Activated CD8-positive, alpha-beta memory T cell treated with anti-CD3 and anti-CD28 coated beads for 36 hours (primary cell): Measurements from ENCODE around the gene PSTK. TPM values are rescaled to one million over a fixed set of nuclear protein-coding genes. Genes with fewer than 3 reads are reported as not detected.

Experiments
- CTCF ChIA-PET: fragments of 350-600 bp; sonication (Branson Sonifier 250); formaldehyde crosslinking; loops from one replicate; lab custom pipeline; 2021; ENCODE audit warnings: antibody characterized with exemption; lab: Charles Lee
- POLR2A ChIA-PET: fragments of 350-600 bp; sonication (Branson Sonifier 250); formaldehyde crosslinking; loops from one replicate; lab custom pipeline; 2021; ENCODE audit warnings: antibody characterized with exemption; lab: Charles Lee
- total RNA-seq, 2 experiments: library from RNA; stranded (reverse); gene quantifications; one replicate each; pipeline ENCODE4 v1.2.3, GENCODE V29; 2021

Gene PSTK
- total RNA-seq, 2 experiments from 2014 or later: 4.9 to 6.3 TPM

- ChIA-PET CTCF (no interaction called here), POLR2A (no interaction called here)
Observed at GRCh38 chr10:122984708-122985107, 4.5 kb downstream of the PSTK start.

DNA sequence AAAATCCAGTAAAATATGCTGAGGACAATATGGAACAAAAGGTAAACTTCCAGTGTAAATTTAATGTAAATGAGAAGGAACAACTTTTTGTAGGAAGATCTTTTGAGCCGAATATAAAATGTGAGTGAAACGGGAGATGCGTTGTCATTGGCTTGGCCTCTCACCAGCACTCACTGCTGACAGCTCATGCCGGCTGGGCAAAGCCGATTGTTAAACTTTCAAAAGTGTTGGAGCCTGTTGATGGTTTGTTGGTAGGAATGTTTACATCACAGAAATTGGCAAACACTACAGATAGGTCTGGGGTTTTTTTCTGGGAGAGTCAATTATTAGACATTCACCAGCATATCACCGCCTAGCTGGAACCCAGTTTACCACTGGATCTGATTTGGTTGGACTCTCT, 6.1 kb downstream of the PSTK start:
- POLR2A ChIA-PET: no interaction called here
- CTCF ChIA-PET: no interaction called here

DNA sequence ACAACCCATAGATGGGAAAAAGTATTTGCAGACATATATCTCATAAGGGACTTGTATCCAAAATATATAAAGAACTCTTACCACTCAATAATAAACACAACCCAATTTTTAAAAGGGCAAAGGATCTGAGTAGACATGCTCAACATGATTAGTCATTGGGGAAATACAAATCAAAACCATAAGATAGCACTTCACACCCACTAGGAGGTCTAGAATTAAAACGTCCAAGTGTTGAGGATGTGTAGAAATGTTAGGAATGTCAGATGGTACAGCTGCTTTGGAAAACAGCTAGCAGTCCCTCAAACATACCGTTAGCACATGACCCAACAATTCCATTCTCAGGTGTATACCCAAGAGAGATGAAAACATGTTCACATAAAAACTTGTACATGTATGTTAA, 8.3 kb downstream of the PSTK start:
- POLR2A ChIA-PET: no interaction called here
- CTCF ChIA-PET: no interaction called here

GRCh38 chr10:122990278-122990677, 10.1 kb downstream of the PSTK start:
- POLR2A ChIA-PET: no interaction called here
- CTCF ChIA-PET: no interaction called here

DNA sequence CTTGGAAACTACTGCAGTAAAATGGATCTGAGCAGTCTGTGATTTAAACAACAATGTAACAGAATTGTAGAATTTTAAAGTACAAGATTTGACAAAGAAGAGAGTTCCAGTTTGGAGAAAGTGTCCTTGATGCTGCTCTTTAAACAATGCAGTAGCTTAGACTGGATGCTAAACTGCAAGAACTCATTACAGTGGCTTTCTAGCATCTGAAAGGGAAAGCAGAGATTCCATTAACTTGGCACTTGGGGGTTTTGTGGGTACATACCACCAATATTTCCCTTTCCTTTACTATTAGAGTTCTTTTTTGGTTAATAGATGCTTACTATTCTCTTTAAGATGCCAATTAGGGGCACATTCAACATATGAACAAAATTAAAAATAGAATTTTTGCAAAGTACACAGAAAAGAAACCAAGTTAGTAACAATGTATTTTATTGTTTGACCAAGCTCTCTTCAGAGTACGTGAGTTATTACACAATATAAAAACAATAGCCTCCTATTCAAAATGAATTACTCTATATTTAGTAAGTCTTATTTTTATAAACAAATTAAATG, 11.9 kb downstream of the PSTK start:
- CTCF ChIA-PET: interaction anchor here (1.1 kb wide), 2 partner anchors 12 to 15 kb away, joined by 3 read pairs; partner anchors contain the start of gene PSTK

GRCh38 chr10:122993797-122994336, 13.7 kb downstream of the PSTK start:
- CTCF ChIA-PET: no interaction called here

More for the DNA sequence above, 11.9 kb downstream of the PSTK start:
- POLR2A ChIA-PET: no interaction called here

GRCh38 chr10:122995936-122996335, 15.7 kb downstream of the PSTK start:
- POLR2A ChIA-PET: no interaction called here
- CTCF ChIA-PET: no interaction called here

More at GRCh38 chr10:122993797-122994336, 13.7 kb downstream of the PSTK start:
- POLR2A ChIA-PET: no interaction called here

DNA sequence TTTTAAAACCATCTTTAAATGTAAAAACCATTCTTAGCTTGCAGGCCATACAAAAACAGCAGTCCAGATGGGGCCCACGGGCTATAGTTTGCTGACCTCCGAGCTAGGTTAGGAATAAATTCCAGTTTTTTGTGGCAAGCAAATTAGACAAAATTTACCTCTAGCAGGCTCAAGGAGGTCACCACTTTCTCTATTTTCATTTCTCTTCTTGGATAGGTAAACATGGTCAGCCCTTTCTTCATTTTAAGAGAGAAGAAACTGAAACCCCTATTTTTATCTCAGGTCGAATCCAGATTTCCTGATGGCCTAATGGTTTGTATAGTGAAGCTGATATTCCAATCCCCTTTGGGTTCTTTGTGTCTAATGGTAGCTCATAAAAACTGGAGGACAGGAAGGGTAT, 17.7 kb downstream of the PSTK start:
- POLR2A ChIA-PET: no interaction called here
- CTCF ChIA-PET: no interaction called here

DNA sequence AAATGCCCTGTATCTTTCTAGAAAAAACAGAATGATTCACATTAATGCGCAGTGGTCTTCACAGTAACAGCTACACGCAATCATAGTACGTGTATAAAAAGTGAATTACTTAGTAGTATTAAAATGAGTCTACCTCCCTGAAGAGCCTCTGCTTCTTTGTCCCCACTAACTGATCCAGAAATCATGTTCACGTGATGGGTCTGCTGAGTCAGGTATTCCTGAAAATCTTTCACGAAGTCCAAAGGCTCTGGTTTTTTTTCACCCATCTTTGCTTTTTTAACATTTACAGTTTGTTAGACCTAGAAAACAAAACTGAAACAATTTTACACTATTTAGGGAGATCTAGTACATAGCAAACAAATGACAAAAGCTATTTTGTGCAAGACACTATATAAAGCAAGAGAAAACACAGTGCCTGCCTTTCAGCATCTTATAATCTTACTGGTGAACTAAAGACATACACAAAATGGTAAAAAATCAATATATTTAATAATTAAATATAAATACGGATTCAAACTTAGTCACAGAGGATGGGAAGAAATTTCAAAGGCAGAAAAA, 18.2 kb downstream of the PSTK start:
- ChIA-PET POLR2A (no interaction called here), CTCF (interaction anchor here (1.5 kb wide), 1 partner anchor 12 kb away, joined by 4 read pairs; no protein-coding TSS in a partner anchor)

GRCh38 chr10:122998934-122999333, 18.7 kb downstream of the PSTK start:
- POLR2A ChIA-PET: no interaction called here
- CTCF ChIA-PET: interaction anchor here (1.5 kb wide), 1 partner anchor 12 kb away, joined by 4 read pairs; no protein-coding TSS in a partner anchor

DNA sequence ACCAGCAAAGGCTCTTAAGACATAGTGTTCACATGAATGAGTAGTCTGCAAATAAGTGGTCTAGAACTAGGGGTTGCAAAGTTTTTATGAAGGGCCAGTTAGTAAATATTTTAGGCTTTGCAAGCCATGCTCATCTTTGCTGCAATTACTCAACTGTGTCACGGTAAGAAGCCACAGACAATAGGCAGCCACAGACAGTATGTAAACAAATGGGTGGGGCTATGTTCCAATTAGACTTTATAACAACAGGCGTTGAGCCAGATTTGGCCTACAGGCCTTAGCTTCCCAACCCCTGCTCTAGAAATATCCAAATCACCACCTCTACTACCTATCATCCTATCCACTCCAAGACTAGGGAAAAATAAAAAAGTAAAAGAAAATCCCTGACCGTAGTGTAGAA, 19.1 kb downstream of the PSTK start:
- POLR2A ChIA-PET: no interaction called here
- CTCF ChIA-PET: interaction anchor here (1.2 to 1.5 kb wide), 2 partner anchors 11 to 19 kb away, joined by 3 to 4 read pairs; partner anchors contain the start of gene PSTK

DNA sequence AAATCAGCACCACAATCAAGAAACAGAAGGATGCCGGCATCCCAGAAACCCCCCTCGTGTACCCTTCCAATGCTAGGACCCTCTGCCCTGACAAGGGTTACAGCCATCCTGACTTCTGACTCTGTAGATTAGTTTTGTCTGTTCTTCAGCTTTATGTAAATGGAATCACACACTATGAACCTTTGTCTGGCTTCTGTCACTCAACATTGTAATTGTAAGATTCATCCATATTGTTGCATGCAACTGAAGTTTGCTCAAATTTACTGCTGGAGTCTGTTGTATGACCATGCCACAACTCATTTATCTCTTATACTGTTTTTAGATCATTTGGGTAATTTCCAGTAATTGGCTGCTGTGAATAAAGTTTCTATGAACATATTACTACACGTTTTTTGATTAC, 20.0 kb downstream of the PSTK start:
- POLR2A ChIA-PET: no interaction called here
- CTCF ChIA-PET: interaction anchor here (1.2 kb wide), 1 partner anchor 20 kb away, joined by 3 read pairs; the partner anchor contains the start of gene PSTK

- POLR2A ChIA-PET: no interaction called here
- CTCF ChIA-PET: no interaction called here
Observed at GRCh38 chr10:123001370-123001769, 21.2 kb downstream of the PSTK start.

- CTCF ChIA-PET: no interaction called here
- POLR2A ChIA-PET: no interaction called here
Observed at GRCh38 chr10:123004298-123004697, 24.1 kb downstream of the PSTK start.

GRCh38 chr10:123007558-123008354, 27.6 kb downstream of the PSTK start:
- CTCF ChIA-PET: interaction anchor here (1.4 to 1.6 kb wide), 2 partner anchors 16 to 27 kb away, joined by 3 to 10 read pairs; partner anchors contain the start of gene PSTK
- POLR2A ChIA-PET: interaction anchor here (0.6 to 3.2 kb wide), 8 partner anchors 24 to 282 kb away, joined by 3 to 12 read pairs (median 3); partner anchors contain the start of genes BUB3, C10orf88 and PSTK

DNA sequence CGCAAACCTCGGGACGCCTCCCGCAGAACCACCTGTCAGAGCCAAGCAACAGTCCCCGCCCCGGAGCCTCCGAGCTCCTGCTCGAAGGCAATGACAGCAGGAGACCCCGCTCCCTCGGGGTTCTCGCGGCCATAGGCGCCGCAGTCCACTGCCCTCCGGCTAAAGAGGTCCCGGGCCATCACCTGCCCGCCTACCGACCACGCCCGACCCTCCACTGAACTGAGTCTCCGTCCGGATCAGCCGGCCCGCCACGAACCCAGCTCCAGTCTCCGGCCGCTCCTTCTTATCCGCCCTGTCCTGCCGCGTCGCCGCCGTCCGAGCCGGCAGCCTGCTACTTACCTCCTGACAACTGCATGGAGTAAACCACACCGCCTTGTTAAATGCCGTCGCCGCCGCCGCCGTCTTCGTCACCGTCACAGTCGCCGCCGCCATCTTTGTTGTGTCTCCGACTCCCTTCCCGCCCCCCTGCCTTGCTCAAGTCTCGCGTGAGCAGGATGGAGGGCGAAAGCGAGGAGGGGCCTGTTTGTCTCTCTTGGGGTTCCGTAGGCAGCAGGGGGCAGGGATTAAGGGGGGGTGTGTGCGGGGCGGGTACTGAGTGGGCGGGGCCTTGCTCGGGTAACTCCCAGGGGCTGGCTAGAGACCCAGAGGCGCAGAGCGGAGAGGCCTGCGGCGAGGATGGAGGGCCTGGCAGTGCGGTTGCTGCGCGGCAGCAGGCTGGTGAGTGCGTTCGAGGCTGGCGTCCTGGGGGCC, 28.3 kb downstream of the PSTK start, which contains the start of the genes ACADSB and IKZF5:
TSS of gene ACADSB (plus strand) at position 652 of the 750 bp plus-strand sequence. CDS start at position 676, 24 bp downstream.
TSS of gene IKZF5 (minus strand) at position 441 of the 750 bp plus-strand sequence. CDS start 10,170 bp downstream, outside the sequence.
- POLR2A ChIA-PET: interaction anchor here (0.6 to 3.2 kb wide), 8 partner anchors 25 to 281 kb away, joined by 3 to 12 read pairs (median 3); partner anchors contain the start of genes BUB3, C10orf88 and PSTK
- CTCF ChIA-PET: interaction anchor here (0.6 to 1.6 kb wide), 3 partner anchors 13 to 28 kb away, joined by 3 to 10 read pairs (median 3); partner anchors contain the start of gene PSTK

DNA sequence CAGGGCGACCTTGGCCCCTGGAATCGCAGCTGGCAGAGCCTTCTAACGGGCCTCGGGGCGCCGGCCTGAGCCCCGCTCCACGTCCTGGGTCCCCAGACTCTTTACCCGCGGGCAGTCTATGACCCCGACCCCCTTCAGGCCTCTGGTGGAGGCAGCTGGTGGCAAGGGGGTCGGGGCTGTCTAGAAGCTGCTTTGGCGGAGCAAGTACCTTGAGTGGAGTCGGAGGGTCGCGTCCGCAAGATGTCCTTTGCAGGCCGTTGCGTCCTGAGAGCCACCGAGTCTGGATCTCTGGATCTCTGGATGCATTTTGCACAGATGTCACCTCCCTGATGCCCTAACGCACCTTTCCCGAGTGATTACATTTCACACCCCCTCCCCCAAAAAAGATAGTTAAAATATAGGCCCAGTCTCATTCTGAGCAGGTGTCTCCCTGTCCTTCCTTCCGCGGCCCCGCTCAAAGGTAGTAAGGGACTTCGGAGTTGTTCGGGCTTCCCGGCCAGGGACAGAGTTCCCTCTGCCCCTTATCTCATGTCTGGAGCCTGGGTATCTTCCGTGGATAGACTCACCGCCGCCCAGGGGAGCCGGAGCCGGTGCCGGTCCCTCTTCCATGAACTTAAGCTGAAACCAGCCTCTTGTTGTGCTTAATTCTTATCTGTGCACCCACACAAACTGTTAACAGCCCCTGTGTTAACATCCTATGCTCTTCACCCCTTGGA, 29.1 kb downstream of the PSTK start:
- POLR2A ChIA-PET: interaction anchor here (1.6 to 3.2 kb wide), 2 partner anchors 55 to 145 kb away, joined by 7 to 10 read pairs; partner anchors contain the start of genes BUB3 and C10orf88

DNA sequence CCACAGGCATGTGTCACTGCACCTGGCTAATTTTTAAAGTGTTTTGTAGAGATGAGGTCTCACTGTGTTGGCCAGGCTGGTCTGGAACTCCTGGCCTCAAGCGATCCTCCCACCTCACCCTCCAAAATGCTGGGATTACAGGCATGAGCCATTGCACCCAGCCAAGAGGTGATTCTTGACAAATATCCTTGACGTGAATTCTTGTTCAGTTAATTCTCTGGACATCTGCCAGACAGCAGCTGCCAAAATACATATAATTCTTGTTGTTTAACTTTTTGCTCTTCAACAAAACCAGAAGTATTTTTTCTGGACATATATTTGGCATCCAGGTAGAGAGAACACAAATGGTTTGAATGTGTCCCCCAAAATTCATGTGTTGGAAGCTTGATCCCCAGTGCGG, 31.8 kb downstream of the PSTK start:
- ChIA-PET POLR2A (no interaction called here), CTCF (no interaction called here)

More for the DNA sequence above, 29.1 kb downstream of the PSTK start:
- CTCF ChIA-PET: interaction anchor here (0.6 to 1.6 kb wide), 2 partner anchors 13 to 29 kb away, joined by 3 to 10 read pairs; partner anchors contain the start of gene PSTK
